Umbilical cord (tissue), 2 donors: ENCODE results near the gene EP400. TPM values are rescaled to one million over a fixed set of nuclear protein-coding genes. Genes with fewer than 3 reads are reported as not detected.

Experiments used
- DNase-seq: peaks from one replicate; pipeline ENCODE4 v3.0.0-alpha.2; 2015; ENCODE audit warnings: low spot score
- total RNA-seq: library from RNA; depleted of rRNA; stranded (reverse); fragments of >200 nt; gene quantifications from one replicate; pipeline ENCODE4 v1.2.3, GENCODE V29; 2014; ENCODE audit warnings: low replicate concordance; ENCODE audit not compliant: insufficient read depth

The EP400 gene
- total RNA-seq, 1 donor from 2014 or later, result 15.4 TPM

GRCh38 chr12:131987552-131987951, 37.8 kb downstream of the EP400 start:
- no peak for DNase-seq

GRCh38 chr12:131988054-131988796, 38.5 kb downstream of the EP400 start:
- DNase-seq, result no peak

GRCh38 chr12:131989021-131989420, 39.3 kb downstream of the EP400 start:
- no peak for DNase-seq

- DNase-seq, result no peak
Observed at GRCh38 chr12:131990066-131990979, 40.6 kb downstream of the EP400 start.

- no peak for DNase-seq
Observed at GRCh38 chr12:131990980-131991305, 41.2 kb downstream of the EP400 start.

GRCh38 chr12:131991816-131992430, 42.2 kb downstream of the EP400 start:
- DNase-seq, result no peak

GRCh38 chr12:131994589-131994988, 44.8 kb downstream of the EP400 start:
- DNase-seq, result no peak

GRCh38 chr12:132000286-132000872, 50.6 kb downstream of the EP400 start:
- no peak for DNase-seq

GRCh38 chr12:132003846-132004245, 54.1 kb downstream of the EP400 start:
- no peak for DNase-seq

GRCh38 chr12:132004946-132005345, 55.2 kb downstream of the EP400 start:
- DNase-seq, result no peak

GRCh38 chr12:132006056-132006680, 56.4 kb downstream of the EP400 start:
- no peak for DNase-seq

GRCh38 chr12:132007041-132007440, 57.3 kb downstream of the EP400 start:
- no peak for DNase-seq

GRCh38 chr12:132009336-132009859, 59.7 kb downstream of the EP400 start:
- no peak for DNase-seq

- no peak for DNase-seq
Observed at GRCh38 chr12:132012919-132013568, 63.3 kb downstream of the EP400 start.

- no peak for DNase-seq
Observed at GRCh38 chr12:132014092-132014914, 64.6 kb downstream of the EP400 start.

- DNase-seq, result no peak
Observed at GRCh38 chr12:132014915-132015280, 65.2 kb downstream of the EP400 start.

- DNase-seq, result no peak
Observed at GRCh38 chr12:132015686-132016430, 66.1 kb downstream of the EP400 start.

GRCh38 chr12:132018193-132018916, 68.6 kb downstream of the EP400 start:
- DNase-seq, result no peak

GRCh38 chr12:132019891-132020290, 70.1 kb downstream of the EP400 start:
- DNase-seq, result no peak
